K562 (cell line): ENCODE data around the gene FBXO11. TPM values are rescaled to one million over a fixed set of nuclear protein-coding genes. Genes with fewer than 3 reads are reported as not detected.

Experiments used
- ATAC-seq: fragments of 200-7000 bp; cut with Tn5 transposase; 3 replicates; pipeline ENCODE4 v1.9.1; 2020; ENCODE audit warnings: moderate library complexity
- BruUV-seq: library from RNA; stranded (reverse); fragments of 400-500 nt; replicated peaks from 2 replicates; lab custom pipeline; 2021; lab: Mats Ljungman, UMichigan
- CTCF ChIA-PET: fragments of 300-600 bp; formaldehyde crosslinking; extraction: SDS; loops from one replicate; lab custom pipeline; 2021; ENCODE audit warnings: low intra/inter-chr PET ratio; lab: Yijun Ruan, JAX
- POLR2A ChIA-PET: fragments of 300-600, 350-650 bp; sonication (Branson Sonifier 250); formaldehyde crosslinking; extraction: SDS; loops from one replicate; lab custom pipeline; 2021; ENCODE audit warnings: antibody characterized with exemption, inconsistent platforms; lab: Yijun Ruan, JAX
- DNase-seq, 4 experiments: peaks; one replicate each; pipeline versions ENCODE4 v3.0.0 to v3.0.0-alpha.2; 2011 to 2018; ENCODE audit warnings: low spot score in 3 of 4, mixed read lengths in 3 of 4; ENCODE audit errors: extremely low read depth in 1 of 4
- FAIRE-seq: peaks from 2 replicates; lab custom pipeline; 2011; peaks lifted over from hg19 to GRCh38; lab: Jason Lieb, UNC
- H2AFZ ChIP-seq: 2 replicates; pipeline ENCODE4 v1.6.0; 2011; ENCODE audit warnings: low read depth, low read length, control low read depth, inconsistent platforms
- H3K27ac ChIP-seq: fragments of 200-600 bp; 3 replicates; pipeline ENCODE4 v1.8.0; 2011; ENCODE audit warnings: low read depth, mild to moderate bottlenecking, control low read depth, inconsistent platforms, low read length, moderate library complexity, mixed read lengths; ENCODE audit errors: extremely low read depth
- H3K27me3 ChIP-seq, 2 experiments: fragments of 300-600 bp in 1 of 2; 2 replicates in 1 of 2; 3 replicates in 1 of 2; pipeline versions ENCODE4 v1.6.0 to v1.8.0; 2011; ENCODE audit warnings: inconsistent platforms in 2 of 2, low read length in 2 of 2, mild to moderate bottlenecking in 1 of 2, mixed read lengths in 1 of 2, moderate library complexity in 1 of 2; ENCODE audit not compliant: control insufficient read depth in 2 of 2, insufficient read depth in 2 of 2
- H3K36me3 ChIP-seq: fragments of 300-600 bp; 3 replicates; pipeline ENCODE4 v1.8.0; 2011; ENCODE audit warnings: mild to moderate bottlenecking, low read length, inconsistent platforms; ENCODE audit not compliant: control insufficient read depth, insufficient read depth
- H3K4me1 ChIP-seq, 2 experiments: fragments of 200-600 bp in 1 of 2; replicated peaks in 1 of 2; 2 replicates in 1 of 2; 3 replicates in 1 of 2; pipeline versions ENCODE4 v1.5.1 to v1.8.0; 2011; ENCODE audit warnings: inconsistent platforms in 2 of 2, low read length in 2 of 2, mild to moderate bottlenecking in 1 of 2, mixed read lengths in 1 of 2, moderate library complexity in 1 of 2; ENCODE audit not compliant: control insufficient read depth in 2 of 2, insufficient read depth in 2 of 2
- H3K4me2 ChIP-seq: 2 replicates; pipeline ENCODE4 v1.6.1; 2011; ENCODE audit warnings: low read length, control low read depth, inconsistent platforms, mixed read lengths; ENCODE audit not compliant: insufficient read depth
- H3K4me3 ChIP-seq: fragments of 200-600 bp; sonication (generic), shearing (Covaris generic); 2 replicates; pipeline ENCODE4 v1.5.1; 2016; ENCODE audit warnings: control low read depth, inconsistent platforms
- H3K79me2 ChIP-seq: fragments of 200-600 bp; 3 replicates; pipeline ENCODE4 v1.8.0; 2011; ENCODE audit warnings: low read length, inconsistent platforms; ENCODE audit not compliant: control insufficient read depth, insufficient read depth
- H3K9ac ChIP-seq, 2 experiments: 2 replicates each; pipeline versions ENCODE4 v1.6.0 to v1.6.1; 2011; ENCODE audit warnings: low read depth in 2 of 2, low read length in 2 of 2, control low read depth in 1 of 2, inconsistent platforms in 1 of 2, mild to moderate bottlenecking in 1 of 2, mixed read lengths in 1 of 2; ENCODE audit not compliant: insufficient read depth in 1 of 2
- H3K9me1 ChIP-seq: one replicate; pipeline ENCODE4 v1.6.0; 2011; ENCODE audit warnings: inconsistent platforms, mild to moderate bottlenecking, low read length, moderate library complexity; ENCODE audit not compliant: control insufficient read depth, insufficient read depth
- H3K9me3 ChIP-seq: replicated peaks from 2 replicates; pipeline ENCODE4 v1.5.1; 2011; ENCODE audit warnings: low read depth, low read length, inconsistent platforms; ENCODE audit not compliant: control insufficient read depth, insufficient read depth
- H4K20me1 ChIP-seq: replicated peaks from 2 replicates; pipeline ENCODE4 v1.6.1; 2011; ENCODE audit warnings: low read length, inconsistent platforms, mixed read lengths; ENCODE audit not compliant: control insufficient read depth, insufficient read depth
- YY1 ChIP-seq, 3 experiments: IDR thresholded peaks; 2 replicates each; pipeline ENCODE4 v1.6.1; 2011; ENCODE audit warnings: low read length in 2 of 3, mild to moderate bottlenecking in 2 of 3, moderate library complexity in 2 of 3, borderline replicate concordance in 1 of 3, control low read depth in 1 of 3, low read depth in 1 of 3; ENCODE audit not compliant: insufficient read depth in 3 of 3, insufficient replicate concordance in 2 of 3, control insufficient read depth in 1 of 3, insufficient read length in 1 of 3; ENCODE audit errors: extremely low read depth in 1 of 3
- ZNF143 ChIP-seq: sonication (generic); formaldehyde crosslinking; IDR thresholded peaks from 2 replicates; pipeline ENCODE4 v1.9.0; 2022; ENCODE audit warnings: mild to moderate bottlenecking, missing genetic modification reagents
- ZNF354B ChIP-seq: fragments of 250-450 bp; sonication (Bioruptor Pico); IDR thresholded peaks from 2 replicates; pipeline ENCODE4 v1.4.0; 2020
- WGBS: fragments of 100-300 bp; shearing (Covaris generic); methylation state at CpG from one replicate; pipeline ENCODE4 v1.1.6; 2016; ENCODE audit warnings: low coverage, mixed read lengths; ENCODE audit not compliant: insufficient coverage; ENCODE audit errors: missing lambda C conversion rate; 5-methylcytosine and 5-hydroxymethylcytosine counted together
- in situ Hi-C: fragments of 300-500 bp; cut with MboI; formaldehyde crosslinking; loops from 4 replicates; pipeline ENCODE4 v1.15.0; 2018; ENCODE audit warnings: inconsistent platforms, mixed read lengths
- intact Hi-C: fragments of 100-400 bp; cut with micrococcal nuclease; formaldehyde crosslinking; loops from 2 replicates; pipeline ENCODE4 v1.14.2; 2022
- polyA plus RNA-seq, 8 experiments: library from polyadenylated mRNA; depleted of rRNA in 4 of 8; stranded (reverse) in 5 of 8; unstranded in 3 of 8; fragments of >200 nt; fragmentation: Nextera tagmentation in 2 of 8; fragmentation: Illumina TruSeq in 1 of 8; extraction: Ambion mirVana in 2 of 8; extraction: Trizol in 1 of 8; gene quantifications; 2 replicates each; pipeline versions ENCODE4 v1.2.1 to v1.2.3, GENCODE V29; 2011 to 2014; ENCODE audit warnings: inconsistent platforms in 1 of 8, missing spikeins in 1 of 8
- total RNA-seq, 7 experiments: library from RNA; depleted of rRNA in 6 of 7; stranded (reverse); fragments of >200 nt in 6 of 7; fragmentation: Illumina TruSeq in 2 of 7; extraction: Trizol in 2 of 7; gene quantifications; 2 replicates each; pipeline versions ENCODE4 v1.2.1 to v1.2.3, GENCODE V29; 2011 to 2021; ENCODE audit warnings: low replicate concordance in 1 of 7
- TF ChIP-seq, protein P1 (sequence below): fragments of 450-650 bp; formaldehyde crosslinking; IDR thresholded peaks from 2 replicates; pipeline ENCODE4 v1.4.0; 2020; ENCODE audit warnings: mild to moderate bottlenecking

The FBXO11 gene
- total and polyA plus RNA-seq, 9 of the 15 experiments (the other 6 are each of a cell fraction or from before 2014, with no cell fraction given) = 8.8 to 44.5 (median 24.1) TPM

DNA sequence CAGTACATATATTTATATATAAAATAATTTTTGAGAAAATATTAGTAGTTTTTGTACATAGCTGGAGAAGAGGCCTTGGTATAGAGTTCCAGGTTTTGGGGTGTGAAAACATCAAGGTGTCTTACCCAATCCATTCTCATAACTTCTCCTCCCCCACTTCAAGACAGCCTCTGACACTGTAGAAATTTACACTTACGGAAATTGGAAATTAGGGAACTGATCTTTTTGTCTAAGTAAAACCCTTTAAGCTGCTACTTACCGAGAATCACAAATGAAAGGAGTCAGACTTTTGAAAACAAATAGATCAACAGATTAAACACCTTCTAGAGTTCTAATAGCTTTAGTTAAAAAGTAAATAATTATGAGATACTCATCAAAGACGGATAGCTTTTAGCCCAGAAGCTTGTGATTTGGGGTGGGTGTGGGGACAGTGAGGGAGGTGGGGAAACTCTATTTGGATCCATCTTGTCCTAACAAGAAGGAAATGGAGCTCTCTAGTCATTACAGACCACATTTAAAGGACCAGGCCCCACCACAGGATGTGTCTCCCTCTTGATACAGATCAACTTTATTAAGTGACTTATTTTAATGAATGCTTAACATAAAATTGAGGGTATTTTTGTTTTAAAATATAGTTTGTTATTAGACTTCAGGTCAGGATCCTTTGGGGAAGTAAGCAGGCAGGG is 11.1 kb upstream of the FBXO11 start:
- BruUV-seq = no TSS peak
- no peaks in the 10 kb centered on the region for H3K9me3 ChIP-seq
- no peaks in the 10 kb centered on the region for H3K4me1 ChIP-seq
- no peaks in the 10 kb centered on the region for H3K36me3 ChIP-seq
- H3K4me3 ChIP-seq = no peak overlapping the region
- H3K27me3 ChIP-seq = no peaks in the 10 kb centered on the region
- TF ChIP-seq, protein P1, sequence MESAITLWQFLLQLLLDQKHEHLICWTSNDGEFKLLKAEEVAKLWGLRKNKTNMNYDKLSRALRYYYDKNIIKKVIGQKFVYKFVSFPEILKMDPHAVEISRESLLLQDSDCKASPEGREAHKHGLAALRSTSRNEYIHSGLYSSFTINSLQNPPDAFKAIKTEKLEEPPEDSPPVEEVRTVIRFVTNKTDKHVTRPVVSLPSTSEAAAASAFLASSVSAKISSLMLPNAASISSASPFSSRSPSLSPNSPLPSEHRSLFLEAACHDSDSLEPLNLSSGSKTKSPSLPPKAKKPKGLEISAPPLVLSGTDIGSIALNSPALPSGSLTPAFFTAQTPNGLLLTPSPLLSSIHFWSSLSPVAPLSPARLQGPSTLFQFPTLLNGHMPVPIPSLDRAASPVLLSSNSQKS (CRISPR knock-in tag) = no peak
- TF ChIP-seq ZNF143 (CRISPR knock-in tag) (no peak), YY1 (IDR thresholded peaks at IDR 0.05; ENCODE audit: borderline replicate concordance in 1 of 3, control insufficient read depth in 1 of 3, extremely low read depth in 1 of 3, insufficient read depth in 3 of 3, insufficient read length in 1 of 3, insufficient replicate concordance in 2 of 3, low read depth in 1 of 3, low read length in 2 of 3) (no peak), ZNF354B (CRISPR knock-in tag) (no peak)
- ChIA-PET CTCF (no interaction called here), POLR2A (interaction anchor here (0.6 to 2.5 kb wide), 2 partner anchors 10 to 12 kb away, joined by 3 to 17 read pairs; partner anchors contain the start of gene FBXO11)
- 63% methylated on average over 3 of the region's 3 CpGs for WGBS
- DNase-seq = no peak
- in situ Hi-C loops = no loop called here
- H4K20me1 ChIP-seq = no peaks in the 10 kb centered on the region
- no peaks in the 10 kb centered on the region for H3K9me1 ChIP-seq
- FAIRE-seq = no peak
- H3K4me2 ChIP-seq = no peak overlapping the region
- no peaks in the 10 kb centered on the region for H3K79me2 ChIP-seq
- intact Hi-C loops = no loop called here
- no peak overlapping the region for H3K9ac ChIP-seq
- H3K27ac ChIP-seq = no peak overlapping the region
- no peak overlapping the region for H2AFZ ChIP-seq
- no peak for ATAC-seq
